Stimulated activated CD8-positive, alpha-beta memory T cell treated with anti-CD3 and anti-CD28 coated beads, Interleukin-4, amount 100 ng/mL, for 1 hour (primary cell): ENCODE results near the gene ADAMTS7.
"Not testable (repeated sequence)": the region's sequence is repeated elsewhere in the genome, so short reads cannot be mapped to it uniquely, and the experiment has no call there.

Source experiments
- DNase-seq, 2 donors: peaks; one replicate each; pipeline ENCODE4 v3.0.0-alpha.2; 2020; ENCODE audit warnings: low read depth in 2 of 2, low spot score in 1 of 2

Gene ADAMTS7, protein sequence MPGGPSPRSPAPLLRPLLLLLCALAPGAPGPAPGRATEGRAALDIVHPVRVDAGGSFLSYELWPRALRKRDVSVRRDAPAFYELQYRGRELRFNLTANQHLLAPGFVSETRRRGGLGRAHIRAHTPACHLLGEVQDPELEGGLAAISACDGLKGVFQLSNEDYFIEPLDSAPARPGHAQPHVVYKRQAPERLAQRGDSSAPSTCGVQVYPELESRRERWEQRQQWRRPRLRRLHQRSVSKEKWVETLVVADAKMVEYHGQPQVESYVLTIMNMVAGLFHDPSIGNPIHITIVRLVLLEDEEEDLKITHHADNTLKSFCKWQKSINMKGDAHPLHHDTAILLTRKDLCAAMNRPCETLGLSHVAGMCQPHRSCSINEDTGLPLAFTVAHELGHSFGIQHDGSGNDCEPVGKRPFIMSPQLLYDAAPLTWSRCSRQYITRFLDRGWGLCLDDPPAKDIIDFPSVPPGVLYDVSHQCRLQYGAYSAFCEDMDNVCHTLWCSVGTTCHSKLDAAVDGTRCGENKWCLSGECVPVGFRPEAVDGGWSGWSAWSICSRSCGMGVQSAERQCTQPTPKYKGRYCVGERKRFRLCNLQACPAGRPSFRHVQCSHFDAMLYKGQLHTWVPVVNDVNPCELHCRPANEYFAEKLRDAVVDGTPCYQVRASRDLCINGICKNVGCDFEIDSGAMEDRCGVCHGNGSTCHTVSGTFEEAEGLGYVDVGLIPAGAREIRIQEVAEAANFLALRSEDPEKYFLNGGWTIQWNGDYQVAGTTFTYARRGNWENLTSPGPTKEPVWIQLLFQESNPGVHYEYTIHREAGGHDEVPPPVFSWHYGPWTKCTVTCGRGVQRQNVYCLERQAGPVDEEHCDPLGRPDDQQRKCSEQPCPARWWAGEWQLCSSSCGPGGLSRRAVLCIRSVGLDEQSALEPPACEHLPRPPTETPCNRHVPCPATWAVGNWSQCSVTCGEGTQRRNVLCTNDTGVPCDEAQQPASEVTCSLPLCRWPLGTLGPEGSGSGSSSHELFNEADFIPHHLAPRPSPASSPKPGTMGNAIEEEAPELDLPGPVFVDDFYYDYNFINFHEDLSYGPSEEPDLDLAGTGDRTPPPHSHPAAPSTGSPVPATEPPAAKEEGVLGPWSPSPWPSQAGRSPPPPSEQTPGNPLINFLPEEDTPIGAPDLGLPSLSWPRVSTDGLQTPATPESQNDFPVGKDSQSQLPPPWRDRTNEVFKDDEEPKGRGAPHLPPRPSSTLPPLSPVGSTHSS (N-terminal part only)

DNA sequence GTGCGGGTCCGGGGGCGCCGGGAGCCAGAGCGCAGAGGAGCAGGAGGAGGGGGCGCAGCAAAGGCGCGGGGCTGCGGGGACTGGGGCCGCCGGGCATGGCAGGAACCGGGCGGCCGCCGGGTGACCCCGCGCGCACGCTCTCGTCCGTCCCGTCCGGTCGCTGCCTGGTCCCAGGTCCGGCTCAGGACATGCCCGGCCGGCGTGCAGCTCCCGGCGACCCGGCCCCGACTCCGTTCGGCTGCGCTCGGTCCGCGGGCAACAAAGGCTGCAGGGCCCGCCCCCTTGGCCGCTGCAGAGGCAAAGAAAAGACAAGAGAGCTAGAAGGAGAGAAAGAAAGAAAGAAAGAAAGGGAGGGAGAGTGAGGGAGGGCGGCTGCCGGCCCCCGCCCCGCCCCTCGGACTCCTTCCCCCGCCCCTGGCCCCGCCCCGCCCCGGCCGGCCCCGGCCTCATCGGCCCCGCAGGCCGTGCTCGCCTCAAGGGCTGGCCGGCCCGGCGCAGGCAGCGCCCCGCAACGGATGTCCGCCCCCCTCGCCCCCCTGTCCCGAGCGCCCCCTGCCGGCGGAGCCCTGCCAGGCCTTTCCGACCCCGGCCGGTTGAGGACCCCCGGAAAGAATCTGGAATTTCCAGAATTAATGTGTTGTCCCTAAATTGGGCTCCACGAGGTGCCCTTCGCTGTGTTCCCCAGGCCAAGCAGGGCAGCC lies at the start of gene ADAMTS7:
Gene ADAMTS7 (minus strand): TSS at position 341 of the 701 bp plus-strand sequence. CDS start 244 bp downstream, at position 97.
- DNase-seq: peak; percentile 21 to 24

DNA sequence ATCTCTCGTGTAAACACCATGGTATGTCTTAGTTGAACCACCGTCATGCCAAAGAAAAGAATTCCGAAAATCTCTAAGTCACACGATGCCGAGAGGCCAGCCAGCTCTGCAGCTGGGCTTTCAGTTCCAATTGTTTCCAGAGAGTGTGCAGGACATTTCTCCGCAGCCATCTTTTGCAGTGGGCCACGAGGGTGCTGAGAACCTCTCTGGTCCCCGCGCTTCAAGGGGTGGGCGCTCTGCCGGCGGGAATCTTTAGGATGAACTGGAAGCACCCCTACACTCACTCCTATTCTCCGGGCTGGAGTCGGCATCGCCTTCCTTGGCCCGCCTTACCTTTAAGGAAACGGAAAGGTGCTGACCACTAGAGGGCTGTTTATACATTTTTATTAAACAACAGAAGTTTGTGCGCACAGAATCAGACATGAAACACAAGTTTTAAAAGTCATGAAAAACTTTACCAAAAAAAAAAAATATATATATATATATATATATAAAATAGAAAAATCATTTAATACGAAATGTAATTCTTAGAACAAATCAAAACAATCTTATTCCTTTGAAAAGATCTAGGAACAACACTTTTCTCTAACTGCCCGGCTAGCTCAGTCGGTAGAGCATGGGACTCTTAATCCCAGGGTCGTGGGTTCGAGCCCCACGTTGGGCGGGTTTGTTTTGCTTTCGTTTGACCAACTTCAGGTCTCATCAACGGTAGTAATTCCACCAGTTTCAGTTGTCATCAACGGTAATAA lies 48.9 kb upstream of the ADAMTS7 start:
- DNase-seq: peak; percentile 24 to 27

DNA sequence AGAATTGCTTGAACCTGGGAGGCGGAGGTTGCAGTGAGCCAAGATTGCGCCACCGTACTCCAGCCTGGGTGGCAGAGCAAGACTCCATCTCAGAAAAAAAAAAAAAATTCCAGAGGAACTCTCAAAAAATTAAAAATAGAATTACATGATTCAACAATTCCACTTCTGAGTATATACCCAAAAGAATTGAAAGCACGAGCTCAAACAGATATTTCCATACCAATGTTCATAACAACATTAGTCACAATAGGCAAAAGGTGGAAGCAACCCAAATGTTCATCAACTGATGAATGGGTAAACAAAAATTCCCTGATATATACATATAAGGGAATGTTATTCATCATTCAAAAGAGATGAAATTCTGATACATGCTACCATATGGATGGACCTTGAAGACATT lies 44.5 kb upstream of the ADAMTS7 start:
- DNase-seq: no peak

DNA sequence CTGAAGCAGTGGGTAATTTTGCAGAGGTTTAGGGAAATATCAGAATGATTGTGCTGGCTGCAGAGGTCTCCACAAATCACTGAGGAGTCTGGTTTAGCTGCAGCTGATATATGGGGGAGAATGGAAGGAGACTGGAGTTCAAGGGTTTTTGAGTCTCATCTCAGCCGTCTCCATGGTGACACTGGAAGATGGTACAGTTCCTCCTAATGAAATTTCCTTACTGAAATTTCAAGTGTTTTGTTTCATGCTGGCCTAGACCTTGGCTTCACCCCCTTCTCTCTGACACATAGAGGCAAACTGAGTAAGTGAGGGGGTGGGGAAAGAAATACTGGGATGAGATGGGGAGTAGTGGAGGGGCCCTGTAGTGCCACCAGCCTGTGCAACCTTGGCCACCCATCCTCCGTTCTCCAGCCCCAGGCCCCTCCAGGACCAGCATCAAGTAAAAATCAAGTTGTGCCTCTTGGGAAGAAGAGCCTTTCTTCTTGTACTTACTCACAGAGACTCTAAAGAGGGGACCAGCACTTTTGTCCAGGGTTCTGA lies 43.6 kb upstream of the ADAMTS7 start:
- no peak for DNase-seq

DNA sequence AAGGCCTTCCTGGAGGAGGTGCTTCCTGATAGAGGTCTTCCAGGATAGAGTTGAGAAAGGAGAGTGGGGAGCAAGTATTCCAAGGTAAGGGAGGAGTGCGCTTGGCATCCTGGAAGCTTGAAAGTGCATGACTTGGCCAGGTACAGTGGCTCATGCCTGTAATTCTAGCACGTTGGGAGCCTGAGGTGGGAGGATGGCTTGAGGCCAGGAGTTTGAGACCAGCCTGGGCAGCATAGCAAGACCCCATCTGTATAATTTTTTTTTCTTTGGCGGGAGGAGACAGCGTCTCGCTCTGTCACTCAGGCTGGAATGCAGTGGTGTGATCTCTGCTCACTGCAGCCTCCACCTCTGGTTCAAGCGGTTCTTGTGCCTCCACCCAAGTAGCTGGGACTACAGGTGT lies 42.2 kb upstream of the ADAMTS7 start:
- DNase-seq: no peak

DNA sequence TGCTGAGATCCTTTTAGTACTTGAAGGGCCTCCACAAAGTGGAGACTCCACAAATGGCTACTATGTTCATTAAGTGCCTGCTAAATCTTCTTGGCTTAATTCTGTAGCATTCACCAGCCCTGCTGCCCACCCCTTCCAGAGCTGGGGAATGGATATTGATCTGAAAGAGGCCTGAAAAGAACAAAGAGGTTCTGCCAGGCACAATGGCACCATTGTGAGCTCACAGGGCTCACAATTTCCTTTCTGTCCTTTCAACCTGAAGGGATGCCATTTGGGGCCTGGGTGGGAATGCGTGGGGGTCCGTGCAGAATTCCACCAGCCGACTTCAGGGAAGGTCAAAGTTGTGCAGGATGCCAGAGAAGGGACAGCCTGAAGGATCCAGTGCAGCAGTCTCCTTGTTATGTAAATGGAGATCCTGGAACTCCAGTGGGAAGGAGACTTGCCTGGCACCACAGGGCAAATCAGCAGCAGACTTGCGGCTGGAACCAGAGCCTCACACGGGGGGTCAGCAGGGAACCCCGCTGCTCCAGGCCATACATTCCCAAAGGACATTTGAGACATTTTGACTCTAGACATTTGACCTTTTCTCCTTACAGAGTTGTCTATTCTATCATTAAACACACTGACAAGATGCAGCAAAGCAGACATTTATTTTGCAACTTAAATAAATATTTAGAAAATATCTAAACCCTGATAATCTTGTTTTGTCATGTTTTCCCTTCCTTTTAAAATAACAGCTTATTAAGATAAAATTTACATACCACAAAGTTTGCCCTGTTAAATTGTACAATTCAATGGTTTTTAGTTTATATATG lies 39.9 kb upstream of the ADAMTS7 start:
- no peak for DNase-seq

DNA sequence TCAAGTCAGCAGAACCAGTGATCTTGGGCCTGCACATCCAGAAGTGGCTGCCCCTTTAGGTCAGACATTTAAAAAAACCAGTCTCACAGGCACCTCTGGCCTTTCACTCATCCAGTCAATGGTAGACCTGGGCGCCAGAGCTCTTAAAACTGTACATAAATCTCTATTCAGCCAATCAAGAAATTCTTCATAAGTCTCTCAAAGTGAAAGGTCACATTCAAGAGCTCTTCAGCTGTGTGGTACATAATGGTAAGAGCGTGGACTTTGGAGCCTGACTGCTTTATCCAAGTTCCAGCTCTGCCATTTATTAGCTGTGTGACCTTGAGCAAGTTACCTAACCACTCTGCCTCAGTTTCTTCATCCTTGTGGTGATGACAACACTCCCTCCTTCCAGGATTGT lies 39.1 kb upstream of the ADAMTS7 start:
- no peak for DNase-seq

DNA sequence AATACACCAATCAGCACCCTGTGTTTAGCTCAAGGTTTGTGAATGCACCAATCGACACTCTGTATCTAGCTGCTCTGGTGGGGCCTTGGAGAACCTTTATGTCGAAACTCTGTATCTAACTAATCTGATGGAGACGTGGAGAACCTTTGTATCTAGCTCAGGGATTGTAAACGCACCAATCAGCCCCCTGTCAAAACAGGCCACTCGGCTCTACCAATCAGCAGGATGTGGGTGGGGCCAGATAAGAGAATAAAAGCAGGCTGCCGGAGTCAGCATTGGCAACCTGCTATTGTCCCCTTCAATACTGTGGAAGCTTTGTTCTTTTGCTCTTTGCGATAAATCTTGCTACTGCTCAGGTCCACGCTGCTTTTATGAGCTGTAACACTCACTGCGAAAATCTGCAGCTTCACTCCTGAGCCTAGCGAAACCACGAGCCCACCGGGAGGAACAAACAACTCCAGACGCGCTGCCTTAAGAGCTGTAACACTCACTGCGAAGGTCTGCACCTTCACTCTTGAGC lies 36.2 kb upstream of the ADAMTS7 start:
- DNase-seq: not testable (repeated sequence)

DNA sequence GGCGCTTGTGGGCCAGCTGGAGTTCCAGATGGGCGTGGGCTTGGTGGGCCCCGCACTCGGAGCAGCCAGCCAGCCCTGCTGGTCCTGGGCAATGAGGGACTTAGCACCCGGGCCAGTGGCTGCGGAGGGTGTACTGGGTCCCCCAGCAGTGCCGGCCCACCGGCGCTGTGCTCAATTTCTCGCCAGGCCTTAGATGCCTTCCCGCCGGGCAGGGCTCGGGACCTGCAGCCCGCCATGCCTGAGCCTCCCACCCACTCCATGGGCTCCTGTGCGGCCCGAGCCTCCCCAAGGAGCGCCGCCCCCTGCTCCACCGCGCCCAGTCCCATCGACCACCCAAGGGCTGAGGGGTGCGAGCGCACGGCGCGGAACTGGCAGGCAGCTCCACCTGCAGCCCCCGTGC lies 35.6 kb upstream of the ADAMTS7 start:
- not testable (repeated sequence) for DNase-seq

DNA sequence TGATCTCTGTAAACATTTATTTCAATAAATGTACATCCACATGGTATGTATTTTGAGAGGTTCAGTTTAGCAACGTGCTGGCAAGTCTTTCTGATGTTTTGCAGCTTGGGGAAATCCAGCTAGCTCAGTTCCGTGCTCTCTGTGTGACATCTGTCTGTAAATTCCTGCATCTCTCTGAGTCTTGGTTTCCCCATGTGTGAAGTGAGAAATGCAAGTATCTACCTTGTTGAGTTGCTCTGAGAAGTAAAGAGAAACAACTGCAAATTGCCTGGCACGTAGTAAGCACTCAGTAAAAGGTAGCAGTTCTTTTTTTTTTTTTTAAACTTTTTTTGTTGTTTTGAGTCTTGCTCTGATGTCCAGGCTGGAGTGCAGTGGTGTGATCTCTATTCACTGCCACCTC lies 31.3 kb upstream of the ADAMTS7 start:
- no peak for DNase-seq

DNA sequence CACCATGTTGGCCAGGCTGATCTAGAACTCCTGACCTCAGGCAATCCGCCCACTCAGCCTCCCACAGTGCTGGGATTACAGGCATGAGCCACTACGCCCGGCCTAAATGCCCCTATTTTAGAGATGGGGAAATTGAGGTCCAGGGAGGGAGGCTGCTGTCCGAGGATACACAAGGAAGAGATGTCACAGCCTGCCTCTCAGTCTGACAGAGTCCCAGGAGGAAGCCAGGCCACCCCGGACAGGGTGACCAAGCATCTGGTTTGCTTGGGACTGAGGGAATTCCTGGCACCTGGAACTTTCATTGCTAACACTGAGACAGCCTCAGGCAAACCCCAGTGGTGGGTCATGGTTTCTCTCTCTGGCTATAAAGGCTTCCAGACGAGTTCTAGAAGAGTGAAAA lies 30.6 kb upstream of the ADAMTS7 start:
- no peak for DNase-seq

DNA sequence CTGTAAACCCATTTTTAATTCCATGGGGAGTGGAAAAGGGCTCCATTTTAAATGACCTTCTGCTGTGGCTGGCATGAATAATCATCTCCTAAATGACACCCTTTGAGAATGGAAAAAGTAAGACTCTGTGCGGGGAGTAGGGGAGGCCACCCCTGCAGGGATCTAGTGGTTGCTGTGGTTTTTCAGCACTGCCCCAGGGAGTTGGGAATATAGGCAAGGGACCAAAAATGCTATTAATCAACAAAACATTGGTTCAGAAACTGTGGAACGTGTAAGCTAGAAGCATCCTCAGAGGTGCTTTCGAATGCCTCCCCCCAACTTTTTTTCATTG lies 30.1 kb upstream of the ADAMTS7 start:
- DNase-seq: no peak

DNA sequence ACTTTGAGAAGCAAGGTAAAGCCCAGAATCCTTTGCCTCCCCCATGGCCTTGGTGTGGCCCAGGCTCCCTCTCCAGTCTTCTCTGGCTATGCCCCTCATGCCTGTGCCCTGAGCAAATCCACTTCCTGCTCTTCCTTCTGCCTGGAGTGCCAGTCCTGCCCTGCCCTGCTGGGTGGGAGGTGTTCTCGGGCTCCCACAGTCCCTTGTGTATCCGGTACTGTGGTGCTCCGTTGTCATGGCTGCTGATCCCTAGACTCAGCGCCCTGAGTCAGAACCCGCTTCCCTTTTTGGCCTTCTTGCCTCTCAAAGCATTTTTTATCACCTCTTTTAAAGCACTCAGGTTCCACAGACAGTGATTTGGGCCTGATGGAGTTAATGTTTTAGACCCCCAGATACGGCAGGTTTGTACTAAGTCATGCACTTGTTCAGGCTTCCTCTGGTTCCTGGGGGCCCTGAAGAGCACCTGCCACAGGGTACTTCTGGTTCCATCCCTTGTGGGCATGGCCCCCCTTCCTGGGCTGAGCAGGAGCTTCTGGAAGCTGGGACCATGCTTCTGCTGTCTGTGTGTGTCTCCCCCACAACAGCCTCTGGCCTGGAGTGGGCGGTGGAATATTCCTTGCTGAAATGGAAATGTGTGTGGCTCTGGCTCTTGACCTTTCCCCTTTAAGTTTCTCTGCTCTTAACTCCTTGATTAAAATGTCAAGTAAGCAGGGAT lies 29.6 kb upstream of the ADAMTS7 start:
- DNase-seq: no peak

DNA sequence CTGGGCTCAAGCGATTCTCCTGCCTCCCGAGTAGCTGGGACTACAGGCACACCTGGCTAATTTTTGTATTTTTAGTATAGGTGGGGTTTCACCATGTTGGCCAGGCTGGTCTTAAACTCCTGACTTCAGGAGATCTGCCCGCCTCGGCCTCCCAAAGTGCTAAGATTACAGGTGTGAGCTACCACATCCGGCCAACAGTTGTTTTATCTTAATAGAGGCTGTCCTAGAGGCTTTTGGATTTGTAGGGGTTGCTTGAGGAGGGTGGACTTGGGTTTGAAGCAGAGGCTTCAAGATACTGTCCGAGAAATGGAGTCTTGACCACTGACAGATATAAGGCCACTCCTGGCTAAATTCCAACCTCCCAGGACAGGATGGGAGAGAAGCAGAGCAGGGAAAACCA lies 27.9 kb upstream of the ADAMTS7 start:
- DNase-seq: not testable (repeated sequence)

DNA sequence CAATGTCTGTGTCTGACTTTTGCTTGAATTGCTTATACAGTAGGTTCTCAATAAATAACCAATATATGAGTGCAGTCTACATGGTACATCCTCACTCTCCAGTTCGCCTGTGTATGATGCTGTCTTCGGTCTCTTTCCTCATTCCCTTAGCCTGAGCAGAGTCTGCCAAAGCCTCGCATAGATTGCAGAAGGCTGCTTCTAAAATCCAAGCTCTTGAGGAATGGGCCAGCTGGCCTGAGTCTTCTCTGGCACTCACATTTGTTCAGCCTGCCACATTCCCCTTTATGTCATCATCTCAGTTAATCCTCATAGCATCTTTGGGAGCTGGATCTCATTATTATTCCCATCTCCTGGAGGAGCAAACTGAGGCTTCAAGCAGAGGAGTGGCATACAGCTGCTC lies 27.2 kb upstream of the ADAMTS7 start:
- no peak for DNase-seq

DNA sequence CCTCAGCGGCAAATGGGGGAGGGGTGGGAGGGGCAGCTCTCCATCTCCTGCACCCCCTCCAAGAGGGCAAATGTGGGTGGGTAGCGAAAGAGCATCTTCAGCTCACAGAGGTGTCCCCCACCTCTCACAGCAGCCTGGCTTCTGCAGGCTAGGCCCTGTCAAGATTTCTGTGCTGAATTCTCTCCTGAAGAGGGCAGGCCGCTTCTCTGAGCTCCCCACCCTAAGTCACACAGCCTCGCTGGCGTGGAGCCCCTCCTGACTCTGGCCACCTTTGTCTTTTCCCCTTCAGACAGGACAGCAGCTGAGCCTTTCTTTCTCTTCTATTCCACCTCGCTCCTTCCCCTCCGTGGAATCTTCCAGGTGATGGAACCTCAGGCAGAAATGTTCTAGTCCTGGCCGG lies 26.3 kb upstream of the ADAMTS7 start:
- no peak for DNase-seq

DNA sequence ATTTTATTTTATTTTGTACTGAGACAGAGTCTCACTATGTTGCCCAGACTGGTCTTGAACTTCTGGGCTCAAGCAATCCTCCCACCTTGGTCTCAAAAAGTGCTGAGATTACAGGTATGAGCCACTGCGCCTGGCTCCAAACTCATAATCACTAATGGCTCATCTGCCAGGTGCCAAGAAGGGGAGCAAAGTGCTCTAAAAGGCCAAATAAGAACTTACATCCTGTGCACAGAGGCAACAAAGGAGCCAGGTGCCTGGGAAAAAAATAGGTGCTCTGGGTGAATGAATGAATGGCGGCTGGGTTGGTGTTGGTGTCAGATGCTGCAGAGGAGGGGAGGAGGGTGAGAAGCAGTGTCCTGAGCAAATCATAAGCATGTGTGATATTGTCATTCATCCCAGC lies 25.9 kb upstream of the ADAMTS7 start:
- no peak for DNase-seq

DNA sequence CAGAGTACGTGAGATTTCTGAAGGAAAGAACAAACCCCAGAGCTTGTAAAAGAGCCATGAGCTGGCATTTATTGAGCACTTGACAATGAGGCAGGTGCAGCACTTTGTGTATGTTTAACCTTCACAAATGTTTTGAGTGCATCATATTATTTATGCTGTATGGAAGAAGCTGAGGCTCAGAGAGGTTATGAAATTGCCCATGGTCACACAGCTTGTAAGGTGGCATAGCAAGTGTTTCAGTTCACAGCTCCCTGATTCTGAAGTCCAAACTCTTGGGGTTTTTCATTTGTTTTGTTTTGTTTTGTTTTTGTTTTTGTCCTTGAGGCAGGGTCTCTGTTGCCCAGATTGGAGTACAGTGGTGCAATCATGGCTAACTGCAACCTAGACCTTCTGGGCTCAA lies 25.1 kb upstream of the ADAMTS7 start:
- DNase-seq: no peak
